GM19023 (cell line): ENCODE results near the gene PLEKHG3.

ENCODE experiments used
- ATAC-seq: cut with Tn5 transposase; IDR thresholded peaks from one replicate; pipeline ENCODE4 v1.9.1; 2021; ENCODE audit warnings: mild to moderate bottlenecking, moderate library complexity; ENCODE audit not compliant: unreplicated experiment

Gene PLEKHG3

GRCh38 chr14:64745511-64746091 is 41.4 kb downstream of the PLEKHG3 start:
- no peak for ATAC-seq

GRCh38 chr14:64746298-64747250 is 42.4 kb downstream of the PLEKHG3 start:
- no peak for ATAC-seq

GRCh38 chr14:64747327-64747726 is 43.1 kb downstream of the PLEKHG3 start:
- no peak for ATAC-seq

- ATAC-seq: no peak
Observed at GRCh38 chr14:64748521-64748920, 44.3 kb downstream of the PLEKHG3 start.

- no peak for ATAC-seq
Observed at GRCh38 chr14:64748995-64749714, 44.9 kb downstream of the PLEKHG3 start.

GRCh38 chr14:64752909-64753308 is 48.7 kb downstream of the PLEKHG3 start:
- no peak for ATAC-seq

- ATAC-seq: no peak
Observed at GRCh38 chr14:64753374-64753773, 49.1 kb downstream of the PLEKHG3 start.

GRCh38 chr14:64753999-64754398 is 49.8 kb downstream of the PLEKHG3 start:
- no peak for ATAC-seq

- no peak for ATAC-seq
Observed at GRCh38 chr14:64754685-64755084, 50.5 kb downstream of the PLEKHG3 start.

- no peak for ATAC-seq
Observed at GRCh38 chr14:64755781-64756221, 51.6 kb downstream of the PLEKHG3 start.

GRCh38 chr14:64756712-64757111 is 52.5 kb downstream of the PLEKHG3 start:
- ATAC-seq: no peak

- no peak for ATAC-seq
Observed at GRCh38 chr14:64757601-64758000, 53.4 kb downstream of the PLEKHG3 start.

GRCh38 chr14:64758025-64758521 is 53.8 kb downstream of the PLEKHG3 start:
- no peak for ATAC-seq

GRCh38 chr14:64758691-64759554 is 54.7 kb downstream of the PLEKHG3 start:
- ATAC-seq: no peak

- ATAC-seq: no peak
Observed at GRCh38 chr14:64759555-64759938, 55.3 kb downstream of the PLEKHG3 start.

- no peak for ATAC-seq
Observed at GRCh38 chr14:64760146-64760755, 56.0 kb downstream of the PLEKHG3 start.

GRCh38 chr14:64760916-64761315 is 56.7 kb downstream of the PLEKHG3 start:
- no peak for ATAC-seq

- ATAC-seq: no peak
Observed at GRCh38 chr14:64761441-64762043, 57.3 kb downstream of the PLEKHG3 start.
